H1 (cell line): ENCODE measurements around the gene RARRES1.

Experiments
- SIN3A ChIP-seq, 2 experiments: IDR thresholded peaks in 1 of 2; conservative IDR thresholded peaks in 1 of 2; 2 replicates each; pipeline ENCODE4 v1.6.1; 2011 to 2012; ENCODE audit warnings: low read length in 2 of 2, improper control_type of control experiment in 1 of 2, low read depth in 1 of 2, mild to moderate bottlenecking in 1 of 2
- TEAD4 ChIP-seq: IDR thresholded peaks from 2 replicates; pipeline ENCODE4 v1.6.1; 2012; ENCODE audit warnings: low read depth, low read length, inconsistent platforms, mixed read lengths
- ZNF274 ChIP-seq: IDR thresholded peaks from 2 replicates; pipeline ENCODE4 v1.7.0; 2012; ENCODE audit warnings: low read length, borderline replicate concordance; ENCODE audit errors: extremely low read depth

DNA sequence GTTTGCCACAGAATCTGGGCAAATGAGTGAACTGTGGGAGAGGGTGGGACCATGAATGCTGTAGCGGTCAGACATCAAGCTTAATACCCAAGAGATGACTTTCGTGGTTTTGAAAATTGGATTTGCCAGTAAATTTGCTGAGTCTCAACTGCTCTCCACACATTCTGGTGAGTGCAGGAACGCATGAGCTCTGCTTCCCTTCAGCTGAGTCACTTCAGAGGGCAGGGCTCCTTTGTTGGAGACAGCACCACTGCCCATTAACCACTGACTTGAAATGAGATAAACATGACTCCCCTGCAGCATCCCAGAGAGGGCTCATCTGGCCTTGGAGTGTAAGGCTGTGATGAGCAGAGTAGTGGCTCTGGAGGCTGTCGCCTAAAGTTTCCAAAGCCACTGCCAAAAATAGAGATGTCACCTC is 22.6 kb downstream of the RARRES1 start:
- no peak for TF ChIP-seq ZNF274
- no peak for TF ChIP-seq SIN3A (conservative IDR thresholded peaks at IDR 0.05 in 1 of 2, IDR thresholded peaks at IDR 0.05 in 1 of 2; ENCODE audit: low read depth in 1 of 2, low read length in 2 of 2)
- no peak for TF ChIP-seq TEAD4
